MCF 10A (cell line): Measurements from ENCODE around the gene ANKRD22. TPM values are rescaled to one million over a fixed set of nuclear protein-coding genes. Genes with fewer than 3 reads are reported as not detected.

Experiments used
- BruUV-seq: library from RNA; stranded (reverse); fragments of 400-500 nt; replicated peaks from 2 replicates; lab custom pipeline; 2021; lab: Mats Ljungman, UMichigan
- CTCF ChIA-PET: fragments of 300-600 bp; sonication (Branson Sonifier 250); formaldehyde crosslinking; extraction: SDS; loops from one replicate; lab custom pipeline; 2021; ENCODE audit warnings: antibody characterized with exemption, inconsistent platforms; lab: Yijun Ruan, JAX
- POLR2A ChIA-PET: fragments of 300-600, 350-650 bp; sonication (Branson Sonifier 250); formaldehyde crosslinking; extraction: SDS; loops from one replicate; lab custom pipeline; 2020; ENCODE audit warnings: antibody characterized with exemption, inconsistent platforms; lab: Yijun Ruan, JAX
- DNase-seq: peaks from one replicate; pipeline ENCODE4 v3.0.0-alpha.2; 2018; ENCODE audit not compliant: unreplicated experiment
- H3K27ac Mint-ChIP-seq: one replicate; pipeline ENCODE4 v1.8.0; 2022; ENCODE audit warnings: mild to moderate bottlenecking, low read depth, mixed read lengths; ENCODE audit not compliant: unreplicated experiment
- H3K27me3 Mint-ChIP-seq: one replicate; pipeline ENCODE4 v1.8.0; 2022; ENCODE audit warnings: mixed read lengths; ENCODE audit not compliant: insufficient read depth, unreplicated experiment
- H3K36me3 Mint-ChIP-seq: one replicate; pipeline ENCODE4 v1.8.0; 2022; ENCODE audit warnings: mild to moderate bottlenecking, moderate library complexity, mixed read lengths; ENCODE audit not compliant: insufficient read depth, unreplicated experiment
- H3K4me1 Mint-ChIP-seq: one replicate; pipeline ENCODE4 v1.8.0; 2022; ENCODE audit warnings: mixed read lengths; ENCODE audit not compliant: insufficient read depth, unreplicated experiment
- H3K4me3 Mint-ChIP-seq: one replicate; pipeline ENCODE4 v1.8.0; 2022; ENCODE audit warnings: mild to moderate bottlenecking, moderate library complexity, mixed read lengths; ENCODE audit not compliant: unreplicated experiment
- H3K9me3 Mint-ChIP-seq: one replicate; pipeline ENCODE4 v1.8.0; 2022; ENCODE audit warnings: mixed read lengths; ENCODE audit not compliant: unreplicated experiment
- intact Hi-C: fragments of 100-400 bp; cut with micrococcal nuclease; formaldehyde crosslinking; loops from 2 replicates; pipeline ENCODE4 v1.14.1; 2022
- total RNA-seq: library from RNA; stranded (reverse); gene quantifications from 2 replicates; pipeline ENCODE4 v1.2.3, GENCODE V29; 2022
- TF ChIP-seq, protein P1 (sequence below): fragments of 200-600 bp; IDR thresholded peaks from one replicate; pipeline ENCODE4 v1.8.0; 2022; ENCODE audit warnings: antibody characterized with exemption, mild to moderate bottlenecking; ENCODE audit not compliant: unreplicated experiment

The ANKRD22 gene
- total RNA-seq, 1 experiment from 2014 or later, result 0.26 TPM

GRCh38 chr10:88813200-88813599, 38.4 kb downstream of the ANKRD22 start:
- no peak overlapping the region for H3K4me3 Mint-ChIP-seq
- CTCF ChIA-PET, result interaction anchor here (0.6 to 1.3 kb wide), 3 partner anchors 8 to 374 kb away, joined by 3 read pairs; no protein-coding TSS in a partner anchor
- TF ChIP-seq, protein P1, sequence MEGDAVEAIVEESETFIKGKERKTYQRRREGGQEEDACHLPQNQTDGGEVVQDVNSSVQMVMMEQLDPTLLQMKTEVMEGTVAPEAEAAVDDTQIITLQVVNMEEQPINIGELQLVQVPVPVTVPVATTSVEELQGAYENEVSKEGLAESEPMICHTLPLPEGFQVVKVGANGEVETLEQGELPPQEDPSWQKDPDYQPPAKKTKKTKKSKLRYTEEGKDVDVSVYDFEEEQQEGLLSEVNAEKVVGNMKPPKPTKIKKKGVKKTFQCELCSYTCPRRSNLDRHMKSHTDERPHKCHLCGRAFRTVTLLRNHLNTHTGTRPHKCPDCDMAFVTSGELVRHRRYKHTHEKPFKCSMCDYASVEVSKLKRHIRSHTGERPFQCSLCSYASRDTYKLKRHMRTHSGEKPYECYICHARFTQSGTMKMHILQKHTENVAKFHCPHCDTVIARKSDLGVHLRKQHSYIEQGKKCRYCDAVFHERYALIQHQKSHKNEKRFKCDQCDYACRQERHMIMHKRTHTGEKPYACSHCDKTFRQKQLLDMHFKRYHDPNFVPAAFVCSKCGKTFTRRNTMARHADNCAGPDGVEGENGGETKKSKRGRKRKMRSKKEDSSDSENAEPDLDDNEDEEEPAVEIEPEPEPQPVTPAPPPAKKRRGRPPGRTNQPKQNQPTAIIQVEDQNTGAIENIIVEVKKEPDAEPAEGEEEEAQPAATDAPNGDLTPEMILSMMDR, result no peak
- no peaks in the 10 kb centered on the region for H3K36me3 Mint-ChIP-seq
- POLR2A ChIA-PET, result no interaction called here
- BruUV-seq, result no TSS peak
- intact Hi-C loops, result loop anchor here (10.0 kb wide), 1 partner anchor 338 kb away; no protein-coding TSS in a partner anchor
- DNase-seq, result no peak
- no peaks in the 10 kb centered on the region for H3K9me3 Mint-ChIP-seq
- H3K27me3 Mint-ChIP-seq, result no peaks in the 10 kb centered on the region
- no peak overlapping the region for H3K27ac Mint-ChIP-seq
- peaks cover 8% of the 10 kb centered on the region for H3K4me1 Mint-ChIP-seq

GRCh38 chr10:88810196-88810961, 41.3 kb downstream of the ANKRD22 start:
- TF ChIP-seq, protein P1, result peak; percentile 60
- ChIA-PET POLR2A (interaction anchor here (0.6 to 1.2 kb wide), 4 partner anchors 10 to 955 kb away, joined by 3 to 4 read pairs (median 3); partner anchors contain the start of gene STAMBPL1), CTCF (interaction anchor here (0.6 to 5.0 kb wide), 70 partner anchors 8 to 1831 kb away, joined by 3 to 81 read pairs (median 4); partner anchors contain the start of gene LIPM)
- Mint-ChIP-seq H3K4me3 (no peak overlapping the region), H3K4me1 (peaks cover 8% of the 10 kb centered on the region), H3K36me3 (no peaks in the 10 kb centered on the region), H3K27ac (no peak overlapping the region), H3K27me3 (no peaks in the 10 kb centered on the region), H3K9me3 (no peaks in the 10 kb centered on the region)
- DNase-seq, result peak; percentile 74
- intact Hi-C loops, result loop anchor here (1.0 to 10.0 kb wide), 4 partner anchors 117 to 336 kb away; no protein-coding TSS in a partner anchor
- BruUV-seq, result no TSS peak

- intact Hi-C loops, result loop anchor here (1.0 to 10.0 kb wide), 4 partner anchors 116 to 335 kb away; no protein-coding TSS in a partner anchor
- no peaks in the 10 kb centered on the region for H3K27me3 Mint-ChIP-seq
- POLR2A ChIA-PET, result interaction anchor here (0.6 to 1.2 kb wide), 3 partner anchors 11 to 244 kb away, joined by 3 to 4 read pairs (median 3); partner anchors contain the start of gene STAMBPL1
- BruUV-seq, result no TSS peak
- H3K4me3 Mint-ChIP-seq, result no peak overlapping the region
- H3K36me3 Mint-ChIP-seq, result no peaks in the 10 kb centered on the region
- H3K4me1 Mint-ChIP-seq, result peaks cover 8% of the 10 kb centered on the region
- no peaks in the 10 kb centered on the region for H3K9me3 Mint-ChIP-seq
- CTCF ChIA-PET, result interaction anchor here (0.5 to 5.0 kb wide), 24 partner anchors 12 to 410 kb away, joined by 3 to 81 read pairs (median 4); no protein-coding TSS in a partner anchor
- no peak for DNase-seq
- no peak overlapping the region for H3K27ac Mint-ChIP-seq
- TF ChIP-seq, protein P1, result no peak
Measured at GRCh38 chr10:88809621-88810020, 42.0 kb downstream of the ANKRD22 start.

GRCh38 chr10:88805924-88806323, 45.7 kb downstream of the ANKRD22 start:
- DNase-seq, result no peak
- Mint-ChIP-seq H3K27ac (no peak overlapping the region), H3K4me3 (no peak overlapping the region), H3K9me3 (no peaks in the 10 kb centered on the region), H3K27me3 (no peaks in the 10 kb centered on the region), H3K4me1 (peaks cover 8% of the 10 kb centered on the region), H3K36me3 (no peaks in the 10 kb centered on the region)
- CTCF ChIA-PET, result interaction anchor here (0.7 to 0.8 kb wide), 2 partner anchors 119 to 241 kb away, joined by 3 read pairs; no protein-coding TSS in a partner anchor
- no TSS peak for BruUV-seq
- TF ChIP-seq, protein P1, result no peak
- intact Hi-C loops, result no loop called here
- POLR2A ChIA-PET, result no interaction called here
